ENCODE data around the gene ADAM33. TPM values are rescaled to one million over a fixed set of nuclear protein-coding genes. Genes with fewer than 3 reads are reported as not detected.

Gene ADAM33
- total and polyA plus RNA-seq, 4 donors = 0.11 to 1.2 (median 0.60) TPM

DNA sequence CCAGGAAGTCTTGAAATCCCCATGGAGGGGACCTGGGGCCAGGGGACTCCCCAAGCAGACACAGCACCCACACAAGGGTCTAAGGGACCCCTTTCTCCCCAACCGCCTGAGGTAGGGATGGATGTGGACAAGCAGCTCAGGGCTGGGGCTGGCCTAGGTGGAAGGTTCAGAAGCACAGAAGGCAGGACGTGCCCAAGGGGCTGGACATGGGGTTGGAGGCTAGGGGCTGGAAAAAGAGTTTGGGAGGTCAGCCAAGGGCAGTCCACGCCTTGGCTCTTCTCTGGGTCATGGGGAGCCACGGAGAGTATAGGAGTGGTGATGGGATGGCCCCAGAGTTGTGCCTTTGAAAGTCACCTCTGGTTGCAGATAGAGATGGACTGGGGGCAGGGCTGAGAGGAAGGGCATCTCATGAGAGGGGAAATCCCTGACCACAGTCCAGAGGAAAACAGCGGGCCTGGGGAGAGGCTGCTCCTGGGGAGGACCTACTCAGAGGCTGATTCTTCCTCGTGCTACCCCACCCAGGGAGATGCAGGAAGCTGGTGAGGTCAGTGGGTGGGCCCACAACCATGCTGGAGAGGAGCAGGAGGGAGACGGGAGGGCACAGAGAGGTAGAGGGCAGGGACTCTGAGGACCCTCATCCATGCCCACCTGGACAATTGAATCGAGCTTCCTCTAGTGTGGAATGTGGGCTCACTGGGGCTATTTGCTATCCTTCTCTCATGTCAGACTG lies 48.2 kb upstream of the ADAM33 start:
- TF ChIP-seq HNF4A (conservative IDR thresholded peaks at IDR 0.05) (no peak), ATF3 (IDR thresholded peaks at IDR 0.05) (no peak), YY1 (IDR thresholded peaks at IDR 0.05) (no peak), EGR1 (IDR thresholded peaks at IDR 0.05; ENCODE audit: low read depth in 2 of 2) (no peak), NR2F2 (IDR thresholded peaks at IDR 0.05) (no peak), FOXA2 (IDR thresholded peaks at IDR 0.05) (no peak), TAF1 (conservative IDR thresholded peaks at IDR 0.05) (no peak)
- TF ChIP-seq, protein P1, sequence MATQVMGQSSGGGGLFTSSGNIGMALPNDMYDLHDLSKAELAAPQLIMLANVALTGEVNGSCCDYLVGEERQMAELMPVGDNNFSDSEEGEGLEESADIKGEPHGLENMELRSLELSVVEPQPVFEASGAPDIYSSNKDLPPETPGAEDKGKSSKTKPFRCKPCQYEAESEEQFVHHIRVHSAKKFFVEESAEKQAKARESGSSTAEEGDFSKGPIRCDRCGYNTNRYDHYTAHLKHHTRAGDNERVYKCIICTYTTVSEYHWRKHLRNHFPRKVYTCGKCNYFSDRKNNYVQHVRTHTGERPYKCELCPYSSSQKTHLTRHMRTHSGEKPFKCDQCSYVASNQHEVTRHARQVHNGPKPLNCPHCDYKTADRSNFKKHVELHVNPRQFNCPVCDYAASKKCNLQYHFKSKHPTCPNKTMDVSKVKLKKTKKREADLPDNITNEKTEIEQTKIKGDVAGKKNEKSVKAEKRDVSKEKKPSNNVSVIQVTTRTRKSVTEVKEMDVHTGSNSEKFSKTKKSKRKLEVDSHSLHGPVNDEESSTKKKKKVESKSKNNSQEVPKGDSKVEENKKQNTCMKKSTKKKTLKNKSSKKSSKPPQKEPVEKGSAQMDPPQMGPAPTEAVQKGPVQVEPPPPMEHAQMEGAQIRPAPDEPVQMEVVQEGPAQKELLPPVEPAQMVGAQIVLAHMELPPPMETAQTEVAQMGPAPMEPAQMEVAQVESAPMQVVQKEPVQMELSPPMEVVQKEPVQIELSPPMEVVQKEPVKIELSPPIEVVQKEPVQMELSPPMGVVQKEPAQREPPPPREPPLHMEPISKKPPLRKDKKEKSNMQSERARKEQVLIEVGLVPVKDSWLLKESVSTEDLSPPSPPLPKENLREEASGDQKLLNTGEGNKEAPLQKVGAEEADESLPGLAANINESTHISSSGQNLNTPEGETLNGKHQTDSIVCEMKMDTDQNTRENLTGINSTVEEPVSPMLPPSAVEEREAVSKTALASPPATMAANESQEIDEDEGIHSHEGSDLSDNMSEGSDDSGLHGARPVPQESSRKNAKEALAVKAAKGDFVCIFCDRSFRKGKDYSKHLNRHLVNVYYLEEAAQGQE (IDR thresholded peaks at IDR 0.05) = no peak
- 79% methylated on average over 8 of the region's 8 CpGs for WGBS
- no peak overlapping the region for H3K4me3 ChIP-seq (ENCODE audit: low read depth in 1 of 3, low read length in 3 of 3)
- H3K4me1 ChIP-seq (ENCODE audit: control insufficient read depth in 4 of 4, insufficient read depth in 4 of 4, low read length in 3 of 4) = no peaks in the 10 kb centered on the region
- no peaks in the 10 kb centered on the region for H3K9me3 ChIP-seq (ENCODE audit: control insufficient read depth in 4 of 4, low read length in 3 of 4)
- H3K27ac ChIP-seq (ENCODE audit: low read depth in 1 of 2, low read length in 2 of 2) = no peak overlapping the region
- no peak overlapping the region for H3K9ac ChIP-seq (ENCODE audit: low read depth in 1 of 2, low read length in 2 of 2)
- no peak for DNase-seq (ENCODE audit: low spot score)
- H3K27me3 ChIP-seq (ENCODE audit: control insufficient read depth in 4 of 4, insufficient read depth in 4 of 4, low read length in 3 of 4) = peaks cover 0 to 4% (median 1%) of the 10 kb centered on the region in 4 donors
- H3K36me3 ChIP-seq (ENCODE audit: control insufficient read depth in 4 of 4, insufficient read depth in 3 of 4, low read depth in 1 of 4, low read length in 3 of 4) = no peaks in the 10 kb centered on the region

- Histone ChIP-seq H3K4me1 (ENCODE audit: control insufficient read depth in 4 of 4, insufficient read depth in 4 of 4, low read length in 3 of 4) (no peaks in the 10 kb centered on the region), H3K9ac (ENCODE audit: low read depth in 1 of 2, low read length in 2 of 2) (no peak overlapping the region), H3K4me3 (ENCODE audit: low read depth in 1 of 3, low read length in 3 of 3) (no peak overlapping the region), H3K9me3 (ENCODE audit: control insufficient read depth in 4 of 4, low read length in 3 of 4) (no peaks in the 10 kb centered on the region), H3K36me3 (ENCODE audit: control insufficient read depth in 4 of 4, insufficient read depth in 3 of 4, low read depth in 1 of 4, low read length in 3 of 4) (no peaks in the 10 kb centered on the region), H3K27me3 (ENCODE audit: control insufficient read depth in 4 of 4, insufficient read depth in 4 of 4, low read length in 3 of 4) (peaks cover 0 to 4% (median 1%) of the 10 kb centered on the region in 4 donors), H3K27ac (ENCODE audit: low read depth in 1 of 2, low read length in 2 of 2) (no peak overlapping the region)
- no peak for DNase-seq (ENCODE audit: low spot score)
- 90% methylated on average over 6 of the region's 6 CpGs for WGBS
- no peak for TF ChIP-seq HNF4A (conservative IDR thresholded peaks at IDR 0.05)
- TF ChIP-seq SP1 (IDR thresholded peaks at IDR 0.05) = no peak
- no peak for TF ChIP-seq FOXA2 (IDR thresholded peaks at IDR 0.05)
- TF ChIP-seq YY1 (IDR thresholded peaks at IDR 0.05) = no peak
- TF ChIP-seq ATF3 (IDR thresholded peaks at IDR 0.05) = no peak
- TF ChIP-seq, protein P2, sequence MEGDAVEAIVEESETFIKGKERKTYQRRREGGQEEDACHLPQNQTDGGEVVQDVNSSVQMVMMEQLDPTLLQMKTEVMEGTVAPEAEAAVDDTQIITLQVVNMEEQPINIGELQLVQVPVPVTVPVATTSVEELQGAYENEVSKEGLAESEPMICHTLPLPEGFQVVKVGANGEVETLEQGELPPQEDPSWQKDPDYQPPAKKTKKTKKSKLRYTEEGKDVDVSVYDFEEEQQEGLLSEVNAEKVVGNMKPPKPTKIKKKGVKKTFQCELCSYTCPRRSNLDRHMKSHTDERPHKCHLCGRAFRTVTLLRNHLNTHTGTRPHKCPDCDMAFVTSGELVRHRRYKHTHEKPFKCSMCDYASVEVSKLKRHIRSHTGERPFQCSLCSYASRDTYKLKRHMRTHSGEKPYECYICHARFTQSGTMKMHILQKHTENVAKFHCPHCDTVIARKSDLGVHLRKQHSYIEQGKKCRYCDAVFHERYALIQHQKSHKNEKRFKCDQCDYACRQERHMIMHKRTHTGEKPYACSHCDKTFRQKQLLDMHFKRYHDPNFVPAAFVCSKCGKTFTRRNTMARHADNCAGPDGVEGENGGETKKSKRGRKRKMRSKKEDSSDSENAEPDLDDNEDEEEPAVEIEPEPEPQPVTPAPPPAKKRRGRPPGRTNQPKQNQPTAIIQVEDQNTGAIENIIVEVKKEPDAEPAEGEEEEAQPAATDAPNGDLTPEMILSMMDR (IDR thresholded peaks at IDR 0.05; ENCODE audit: low read depth, low read length, missing input control) = no peak
- TF ChIP-seq RXRA (IDR thresholded peaks at IDR 0.05) = no peak
- no peak for TF ChIP-seq GABPA (IDR thresholded peaks at IDR 0.05 in 1 of 2, conservative IDR thresholded peaks at IDR 0.05 in 1 of 2)
Measured at GRCh38 chr20:3729378-3729777, 47.6 kb upstream of the ADAM33 start.
